Smooth muscle cell (in vitro differentiated cells): ENCODE data around the gene PPP2R3C. TPM values are rescaled to one million over a fixed set of nuclear protein-coding genes. Genes with fewer than 3 reads are reported as not detected.

Source experiments
- DNase-seq: peaks from one replicate; lab custom pipeline; 2025; ENCODE audit not compliant: unreplicated experiment; lab: John Stamatoyannopoulos, UW
- H2AFZ ChIP-seq: fragments of 200-600 bp; sonication (generic); 2 replicates; pipeline ENCODE4 v1.6.0; 2016; ENCODE audit warnings: antibody characterized with exemption, low read depth, mild to moderate bottlenecking
- H3F3A ChIP-seq: fragments of 200-600 bp; sonication (generic); 2 replicates; pipeline ENCODE4 v1.6.0; 2017; ENCODE audit warnings: antibody characterized with exemption, low read depth
- H3K27ac ChIP-seq: fragments of 200-600 bp; sonication (generic); 2 replicates; pipeline ENCODE4 v1.5.1; 2016; ENCODE audit warnings: low read depth, mild to moderate bottlenecking
- H3K27me3 ChIP-seq: fragments of 200-600 bp; sonication (generic); 2 replicates; pipeline ENCODE4 v1.6.1; 2016; ENCODE audit warnings: low read depth, mild to moderate bottlenecking
- H3K36me3 ChIP-seq: fragments of 200-600 bp; sonication (generic); 2 replicates; pipeline ENCODE4 v1.5.1; 2016; ENCODE audit warnings: low read depth
- H3K4me1 ChIP-seq: fragments of 200-600 bp; sonication (generic); 2 replicates; pipeline ENCODE4 v1.5.1; 2016; ENCODE audit warnings: low read depth
- H3K4me2 ChIP-seq: fragments of 200-600 bp; sonication (generic); 2 replicates; pipeline ENCODE4 v1.6.0; 2016; ENCODE audit warnings: mild to moderate bottlenecking
- H3K4me3 ChIP-seq: fragments of 200-600 bp; sonication (generic); 2 replicates; pipeline ENCODE4 v1.5.1; 2016; ENCODE audit warnings: mild to moderate bottlenecking
- H3K79me2 ChIP-seq: fragments of 200-600 bp; sonication (generic); 2 replicates; pipeline ENCODE4 v1.6.0; 2016; ENCODE audit warnings: low read depth, mild to moderate bottlenecking
- H3K9ac ChIP-seq: fragments of 200-600 bp; sonication (generic); 2 replicates; pipeline ENCODE4 v1.6.0; 2016; ENCODE audit warnings: low read depth
- H3K9me3 ChIP-seq: fragments of 200-600 bp; sonication (generic); replicated peaks from 2 replicates; pipeline ENCODE4 v1.5.1; 2016; ENCODE audit warnings: low read depth
- H4K20me1 ChIP-seq: fragments of 200-600 bp; sonication (generic); 2 replicates; pipeline ENCODE4 v1.6.0; 2016; ENCODE audit warnings: low read depth
- WGBS: methylation state at CpG from one replicate; pipeline ENCODE4 v1.1.7; 2016; ENCODE audit warnings: low lambda C conversion rate; 5-methylcytosine and 5-hydroxymethylcytosine counted together
- polyA plus RNA-seq: library from polyadenylated mRNA; unstranded; fragments of >200 nt; fragmentation: Nextera tagmentation; extraction: Ambion mirVana; gene quantifications from 2 replicates; pipeline ENCODE4 v1.2.1, GENCODE V29; 2016
- total RNA-seq: library from RNA; depleted of rRNA; stranded (reverse); fragments of >200 nt; gene quantifications from 2 replicates; pipeline ENCODE4 v1.2.3, GENCODE V29; 2014
- TF ChIP-seq, protein P1 (sequence below): fragments of 200-600 bp; sonication (generic); IDR thresholded peaks from 2 replicates; pipeline ENCODE4 v1.5.1; 2017; ENCODE audit warnings: borderline replicate concordance, mild to moderate bottlenecking, antibody characterized with exemption; ENCODE audit not compliant: insufficient read depth, poor library complexity, severe bottlenecking

The PPP2R3C gene
- total RNA-seq = 35.6 and 36.3 TPM in 2 replicates
- polyA plus RNA-seq = 32.3 and 38.4 TPM in 2 replicates

DNA sequence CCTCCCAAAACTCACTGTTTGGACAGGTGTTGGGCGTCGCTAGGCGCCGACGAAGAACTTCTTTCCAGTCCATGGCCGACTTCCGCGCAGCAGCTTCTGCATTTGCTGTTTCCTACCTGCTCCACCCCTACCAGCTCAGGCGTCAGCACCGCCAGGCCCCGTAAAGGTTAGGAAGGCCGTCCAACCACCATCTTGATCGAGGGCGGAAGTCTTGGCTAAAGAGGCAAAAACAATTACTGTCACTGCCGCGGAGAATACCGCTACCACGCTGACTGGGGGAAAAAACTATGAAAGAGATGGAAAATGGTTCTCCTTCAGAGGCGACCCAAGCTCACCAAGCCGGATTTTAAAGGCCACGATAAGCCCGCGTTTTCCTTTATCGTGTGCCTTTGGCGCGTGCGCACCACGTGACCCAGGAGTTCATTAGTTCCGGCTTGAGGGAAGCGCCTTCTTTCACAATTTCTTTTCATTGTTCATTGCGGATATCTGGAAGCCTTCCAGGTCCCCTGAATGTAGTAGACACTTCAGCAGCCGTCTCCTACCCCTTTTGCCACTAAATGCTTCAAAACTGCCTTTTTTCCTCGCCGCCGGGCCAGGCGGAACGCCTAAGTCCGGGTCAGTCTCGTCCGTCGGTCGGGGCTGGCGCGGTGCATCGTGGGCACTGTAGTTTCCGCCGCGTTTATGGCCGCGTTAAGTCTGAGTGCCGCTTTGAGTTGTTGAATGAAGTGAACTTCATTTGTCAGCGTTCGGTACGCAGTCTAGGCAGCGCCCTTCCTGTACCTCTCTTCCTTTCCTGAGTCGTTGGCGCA, at the start of gene PPP2R3C, which contains the start of gene PRORP:
Gene PPP2R3C, minus strand, starts transcription at position 104 of the 809 bp plus-strand sequence. Its CDS starts 31 bp downstream, at position 73.
Gene PRORP, plus strand, starts transcription at position 666 of the 809 bp plus-strand sequence. CDS start 694 bp downstream, outside the sequence.
- peak; percentile 83 for DNase-seq
- WGBS = under 1% methylated on average over 57 of the region's 57 CpGs
- peak within 1 kb of the TSS; percentile 93 for H3K27ac ChIP-seq
- no peaks in the 10 kb centered on the region for H3K36me3 ChIP-seq
- H3K9ac ChIP-seq = peak within 1 kb of the TSS; percentile 91
- peak within 1 kb of the TSS; percentile 88 for H2AFZ ChIP-seq
- H4K20me1 ChIP-seq = no peaks in the 10 kb centered on the region
- no peaks in the 10 kb centered on the region for H3K9me3 ChIP-seq
- peak within 1 kb of the TSS; percentile 85 for H3K4me2 ChIP-seq
- TF ChIP-seq, protein P1, sequence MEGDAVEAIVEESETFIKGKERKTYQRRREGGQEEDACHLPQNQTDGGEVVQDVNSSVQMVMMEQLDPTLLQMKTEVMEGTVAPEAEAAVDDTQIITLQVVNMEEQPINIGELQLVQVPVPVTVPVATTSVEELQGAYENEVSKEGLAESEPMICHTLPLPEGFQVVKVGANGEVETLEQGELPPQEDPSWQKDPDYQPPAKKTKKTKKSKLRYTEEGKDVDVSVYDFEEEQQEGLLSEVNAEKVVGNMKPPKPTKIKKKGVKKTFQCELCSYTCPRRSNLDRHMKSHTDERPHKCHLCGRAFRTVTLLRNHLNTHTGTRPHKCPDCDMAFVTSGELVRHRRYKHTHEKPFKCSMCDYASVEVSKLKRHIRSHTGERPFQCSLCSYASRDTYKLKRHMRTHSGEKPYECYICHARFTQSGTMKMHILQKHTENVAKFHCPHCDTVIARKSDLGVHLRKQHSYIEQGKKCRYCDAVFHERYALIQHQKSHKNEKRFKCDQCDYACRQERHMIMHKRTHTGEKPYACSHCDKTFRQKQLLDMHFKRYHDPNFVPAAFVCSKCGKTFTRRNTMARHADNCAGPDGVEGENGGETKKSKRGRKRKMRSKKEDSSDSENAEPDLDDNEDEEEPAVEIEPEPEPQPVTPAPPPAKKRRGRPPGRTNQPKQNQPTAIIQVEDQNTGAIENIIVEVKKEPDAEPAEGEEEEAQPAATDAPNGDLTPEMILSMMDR = no peak
- H3K27me3 ChIP-seq = no peaks in the 10 kb centered on the region
- H3F3A ChIP-seq = no peaks in the 10 kb centered on the region
- H3K79me2 ChIP-seq = peaks cover 24% of the 10 kb centered on the region
- H3K4me1 ChIP-seq = peaks cover 15% of the 10 kb centered on the region
- peak within 1 kb of the TSS; percentile 68 for H3K4me3 ChIP-seq

DNA sequence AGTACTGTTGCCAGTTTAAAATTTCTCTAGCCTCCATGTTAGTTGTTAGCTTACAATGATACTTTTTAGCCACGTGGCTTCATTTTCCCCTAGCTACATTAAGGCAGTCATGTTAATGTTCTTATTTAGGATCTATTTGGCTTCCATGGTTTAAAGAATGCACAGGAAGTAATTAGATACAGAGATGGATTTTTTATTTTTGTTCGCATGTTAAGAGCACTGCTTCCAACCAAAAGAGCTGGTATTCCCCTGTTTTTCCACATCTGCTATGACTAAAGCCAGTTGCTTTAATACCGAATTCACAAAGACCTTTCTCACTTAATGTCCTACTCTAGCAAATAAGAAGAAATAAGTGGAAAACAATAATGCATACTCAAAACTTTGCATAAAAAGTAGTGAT, 45.7 kb upstream of the PPP2R3C start:
- 97% methylated on average over 3 of the region's 3 CpGs for WGBS
- Histone ChIP-seq H3K4me2 (no peak overlapping the region), H3K4me3 (no peak overlapping the region), H3K27ac (no peak overlapping the region), H3K4me1 (no peaks in the 10 kb centered on the region), H3K9me3 (no peaks in the 10 kb centered on the region), H4K20me1 (no peaks in the 10 kb centered on the region), H2AFZ (no peak overlapping the region), H3K9ac (no peak overlapping the region), H3K36me3 (no peaks in the 10 kb centered on the region), H3F3A (no peaks in the 10 kb centered on the region), H3K27me3 (no peaks in the 10 kb centered on the region), H3K79me2 (peaks cover 3% of the 10 kb centered on the region)
- DNase-seq = no peak
- TF ChIP-seq, protein P1 = no peak

DNA sequence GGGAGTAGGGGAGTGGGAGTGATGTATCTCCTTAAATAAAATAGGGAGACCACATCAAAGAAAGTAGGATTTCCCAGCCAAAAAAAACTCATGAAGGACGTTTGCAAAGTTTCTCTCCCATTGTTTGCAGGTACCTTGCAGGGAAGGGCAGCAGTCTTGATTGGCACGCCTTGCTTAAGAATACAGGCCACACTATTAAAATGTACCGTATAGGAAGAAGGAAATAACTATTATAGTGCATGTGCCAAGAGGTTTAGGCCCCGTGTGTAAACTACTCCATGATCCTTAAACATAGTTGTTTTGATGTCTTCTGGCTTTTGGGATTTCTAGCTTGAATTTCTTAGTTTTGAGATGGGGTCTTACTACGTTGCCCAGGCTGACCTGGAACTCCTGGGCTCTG, 43.1 kb upstream of the PPP2R3C start:
- H3K27ac ChIP-seq = no peak overlapping the region
- peaks cover 3% of the 10 kb centered on the region for H3K79me2 ChIP-seq
- H3K4me1 ChIP-seq = peaks cover 5% of the 10 kb centered on the region
- H3K27me3 ChIP-seq = no peaks in the 10 kb centered on the region
- H3K4me3 ChIP-seq = no peak overlapping the region
- no peak overlapping the region for H3K9ac ChIP-seq
- TF ChIP-seq, protein P1 = no peak
- no peak overlapping the region for H3K4me2 ChIP-seq
- H3K9me3 ChIP-seq = no peaks in the 10 kb centered on the region
- 92% methylated on average over 5 of the region's 5 CpGs for whole genome bisulfite sequencing
- H3K36me3 ChIP-seq = no peaks in the 10 kb centered on the region
- H2AFZ ChIP-seq = no peak overlapping the region
- H3F3A ChIP-seq = peaks cover 6% of the 10 kb centered on the region
- no peak for DNase-seq
- H4K20me1 ChIP-seq = peaks cover 8% of the 10 kb centered on the region
